ENCODE data around the gene CORO2A.
A peak's percentile ranks its signal among the peaks of the same experiment; 100 is the strongest.

DNA sequence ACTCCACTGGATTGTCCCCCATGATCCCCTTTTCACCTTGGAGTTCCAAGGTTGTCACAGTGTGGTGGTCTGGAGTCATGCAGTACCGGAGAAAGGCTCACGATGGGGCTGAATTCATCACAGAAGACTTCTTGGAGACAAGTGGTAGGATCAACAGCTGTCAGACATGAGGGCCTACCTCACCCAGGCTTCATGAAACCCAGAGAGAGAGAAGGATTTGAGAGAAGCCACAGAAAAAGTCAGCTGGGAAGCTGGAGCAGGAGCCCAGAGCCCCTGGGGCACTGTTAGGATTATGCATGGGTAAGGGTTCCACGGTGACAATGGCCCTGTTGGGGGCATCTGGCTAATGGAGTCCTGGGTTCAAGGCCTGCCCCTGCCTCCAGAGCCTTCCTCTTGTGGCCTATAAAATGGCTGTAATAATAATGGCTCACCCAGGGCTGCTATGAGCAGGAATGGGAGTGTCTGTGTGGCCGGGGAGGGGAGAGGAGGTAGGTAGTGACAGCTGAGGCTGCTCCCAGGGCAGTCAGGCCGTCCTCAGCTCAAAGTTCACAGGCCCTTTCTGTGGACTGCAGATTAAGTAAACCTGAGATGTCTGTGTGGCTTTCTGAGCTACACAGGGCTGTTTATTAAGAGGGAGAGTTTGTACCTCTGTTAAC is 74.3 kb downstream of the CORO2A start:
- TF ChIP-seq, protein P1, sequence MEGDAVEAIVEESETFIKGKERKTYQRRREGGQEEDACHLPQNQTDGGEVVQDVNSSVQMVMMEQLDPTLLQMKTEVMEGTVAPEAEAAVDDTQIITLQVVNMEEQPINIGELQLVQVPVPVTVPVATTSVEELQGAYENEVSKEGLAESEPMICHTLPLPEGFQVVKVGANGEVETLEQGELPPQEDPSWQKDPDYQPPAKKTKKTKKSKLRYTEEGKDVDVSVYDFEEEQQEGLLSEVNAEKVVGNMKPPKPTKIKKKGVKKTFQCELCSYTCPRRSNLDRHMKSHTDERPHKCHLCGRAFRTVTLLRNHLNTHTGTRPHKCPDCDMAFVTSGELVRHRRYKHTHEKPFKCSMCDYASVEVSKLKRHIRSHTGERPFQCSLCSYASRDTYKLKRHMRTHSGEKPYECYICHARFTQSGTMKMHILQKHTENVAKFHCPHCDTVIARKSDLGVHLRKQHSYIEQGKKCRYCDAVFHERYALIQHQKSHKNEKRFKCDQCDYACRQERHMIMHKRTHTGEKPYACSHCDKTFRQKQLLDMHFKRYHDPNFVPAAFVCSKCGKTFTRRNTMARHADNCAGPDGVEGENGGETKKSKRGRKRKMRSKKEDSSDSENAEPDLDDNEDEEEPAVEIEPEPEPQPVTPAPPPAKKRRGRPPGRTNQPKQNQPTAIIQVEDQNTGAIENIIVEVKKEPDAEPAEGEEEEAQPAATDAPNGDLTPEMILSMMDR (IDR thresholded peaks at IDR 0.05 in 2 of 3, conservative IDR thresholded peaks at IDR 0.05 in 1 of 3; ENCODE audit: control insufficient read depth in 2 of 3, extremely low read depth in 1 of 3, insufficient read depth in 1 of 3, low read depth in 3 of 3, low read length in 3 of 3), result peak; percentile 62 to 77 (median 66)
- TF ChIP-seq, protein P2, sequence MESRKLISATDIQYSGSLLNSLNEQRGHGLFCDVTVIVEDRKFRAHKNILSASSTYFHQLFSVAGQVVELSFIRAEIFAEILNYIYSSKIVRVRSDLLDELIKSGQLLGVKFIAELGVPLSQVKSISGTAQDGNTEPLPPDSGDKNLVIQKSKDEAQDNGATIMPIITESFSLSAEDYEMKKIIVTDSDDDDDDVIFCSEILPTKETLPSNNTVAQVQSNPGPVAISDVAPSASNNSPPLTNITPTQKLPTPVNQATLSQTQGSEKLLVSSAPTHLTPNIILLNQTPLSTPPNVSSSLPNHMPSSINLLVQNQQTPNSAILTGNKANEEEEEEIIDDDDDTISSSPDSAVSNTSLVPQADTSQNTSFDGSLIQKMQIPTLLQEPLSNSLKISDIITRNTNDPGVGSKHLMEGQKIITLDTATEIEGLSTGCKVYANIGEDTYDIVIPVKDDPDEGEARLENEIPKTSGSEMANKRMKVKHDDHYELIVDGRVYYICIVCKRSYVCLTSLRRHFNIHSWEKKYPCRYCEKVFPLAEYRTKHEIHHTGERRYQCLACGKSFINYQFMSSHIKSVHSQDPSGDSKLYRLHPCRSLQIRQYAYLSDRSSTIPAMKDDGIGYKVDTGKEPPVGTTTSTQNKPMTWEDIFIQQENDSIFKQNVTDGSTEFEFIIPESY (IDR thresholded peaks at IDR 0.05), result no peak
- TF ChIP-seq, protein P3, sequence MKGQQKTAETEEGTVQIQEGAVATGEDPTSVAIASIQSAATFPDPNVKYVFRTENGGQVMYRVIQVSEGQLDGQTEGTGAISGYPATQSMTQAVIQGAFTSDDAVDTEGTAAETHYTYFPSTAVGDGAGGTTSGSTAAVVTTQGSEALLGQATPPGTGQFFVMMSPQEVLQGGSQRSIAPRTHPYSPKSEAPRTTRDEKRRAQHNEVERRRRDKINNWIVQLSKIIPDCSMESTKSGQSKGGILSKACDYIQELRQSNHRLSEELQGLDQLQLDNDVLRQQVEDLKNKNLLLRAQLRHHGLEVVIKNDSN (IDR thresholded peaks at IDR 0.05; ENCODE audit: borderline replicate concordance, extremely low read length, insufficient read depth, low read depth, low read length), result no peak
